ENCODE data around the gene MYOG.

DNA sequence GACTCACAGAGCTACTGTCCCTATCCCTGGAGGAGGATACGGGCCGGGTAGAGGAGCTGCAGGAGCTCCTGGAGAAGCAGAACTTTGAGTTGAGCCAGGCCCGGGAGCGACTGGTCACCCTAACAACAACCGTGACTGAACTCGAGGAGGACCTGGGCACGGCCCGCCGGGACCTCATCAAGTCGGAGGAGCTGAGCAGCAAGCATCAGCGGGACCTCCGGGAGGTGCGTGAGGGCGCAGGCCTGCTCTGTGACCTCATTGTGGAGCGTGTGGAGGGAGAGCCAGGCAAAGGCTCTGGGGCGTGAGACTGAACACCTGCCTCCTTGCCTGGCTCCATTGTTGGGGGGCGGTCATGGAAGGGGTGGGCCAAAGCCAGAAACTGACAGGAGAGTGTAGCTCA lies 40.5 kb downstream of the MYOG start:
- TF ChIP-seq, protein P1, sequence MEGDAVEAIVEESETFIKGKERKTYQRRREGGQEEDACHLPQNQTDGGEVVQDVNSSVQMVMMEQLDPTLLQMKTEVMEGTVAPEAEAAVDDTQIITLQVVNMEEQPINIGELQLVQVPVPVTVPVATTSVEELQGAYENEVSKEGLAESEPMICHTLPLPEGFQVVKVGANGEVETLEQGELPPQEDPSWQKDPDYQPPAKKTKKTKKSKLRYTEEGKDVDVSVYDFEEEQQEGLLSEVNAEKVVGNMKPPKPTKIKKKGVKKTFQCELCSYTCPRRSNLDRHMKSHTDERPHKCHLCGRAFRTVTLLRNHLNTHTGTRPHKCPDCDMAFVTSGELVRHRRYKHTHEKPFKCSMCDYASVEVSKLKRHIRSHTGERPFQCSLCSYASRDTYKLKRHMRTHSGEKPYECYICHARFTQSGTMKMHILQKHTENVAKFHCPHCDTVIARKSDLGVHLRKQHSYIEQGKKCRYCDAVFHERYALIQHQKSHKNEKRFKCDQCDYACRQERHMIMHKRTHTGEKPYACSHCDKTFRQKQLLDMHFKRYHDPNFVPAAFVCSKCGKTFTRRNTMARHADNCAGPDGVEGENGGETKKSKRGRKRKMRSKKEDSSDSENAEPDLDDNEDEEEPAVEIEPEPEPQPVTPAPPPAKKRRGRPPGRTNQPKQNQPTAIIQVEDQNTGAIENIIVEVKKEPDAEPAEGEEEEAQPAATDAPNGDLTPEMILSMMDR (conservative IDR thresholded peaks at IDR 0.05; ENCODE audit: low read depth, low read length) = no peak
- TF ChIP-seq RCOR1 (IDR thresholded peaks at IDR 0.05; ENCODE audit: insufficient replicate concordance, low read length) (no peak), MAZ (IDR thresholded peaks at IDR 0.05; ENCODE audit: borderline replicate concordance, low read depth, low read length) (no peak), POLR2A (IDR thresholded peaks at IDR 0.05; ENCODE audit: low read depth, low read length) (no peak)

Measured in IMR-90 (cell line).